Endothelial cell of umbilical vein (primary cell): ENCODE results near the gene MVB12B. TPM values are rescaled to one million over a fixed set of nuclear protein-coding genes. Genes with fewer than 3 reads are reported as not detected.

Experiments used
- BruUV-seq: library from RNA; stranded (reverse); fragments of 400-500 nt; replicated peaks from 2 replicates; lab custom pipeline; 2021; lab: Mats Ljungman, UMichigan
- CTCF ChIA-PET: fragments of 300-600, 350-600 bp; sonication (Branson Sonifier 250); formaldehyde crosslinking; loops from one replicate; lab custom pipeline; 2021; ENCODE audit warnings: antibody characterized with exemption, inconsistent platforms; lab: Charles Lee
- POLR2A ChIA-PET: fragments of 300-600, 350-600 bp; sonication (Branson Sonifier 250); formaldehyde crosslinking; loops from one replicate; lab custom pipeline; 2021; ENCODE audit warnings: antibody characterized with exemption, inconsistent platforms; lab: Charles Lee
- DNase-seq: peaks from one replicate; pipeline ENCODE4 v3.0.0-alpha.2; 2011; ENCODE audit warnings: low read depth, low spot score
- FAIRE-seq: peaks from 2 replicates; lab custom pipeline; 2011; peaks lifted over from hg19 to GRCh38; lab: Jason Lieb, UNC
- H2AFZ ChIP-seq: 2 replicates; pipeline ENCODE4 v1.6.0; 2012; ENCODE audit warnings: low read depth, low read length, control low read depth, inconsistent platforms
- H3K27ac ChIP-seq: 2 replicates; pipeline ENCODE4 v1.5.1; 2011; ENCODE audit warnings: low read depth, mild to moderate bottlenecking, control low read depth, low read length, moderate library complexity; ENCODE audit not compliant: insufficient read depth
- H3K27me3 ChIP-seq, 2 experiments: 2 replicates each; pipeline versions ENCODE4 v1.6.0 to v1.6.1; 2011; ENCODE audit warnings: low read length in 2 of 2, mixed read lengths in 1 of 2; ENCODE audit not compliant: control insufficient read depth in 2 of 2, insufficient read depth in 2 of 2
- H3K36me3 ChIP-seq, 2 experiments: 2 replicates in 1 of 2; 3 replicates in 1 of 2; pipeline ENCODE4 v1.5.1; 2011; ENCODE audit warnings: low read length in 2 of 2, mild to moderate bottlenecking in 1 of 2, moderate library complexity in 1 of 2; ENCODE audit not compliant: control insufficient read depth in 2 of 2, insufficient read depth in 2 of 2; ENCODE audit errors: extremely low read depth in 1 of 2
- H3K4me1 ChIP-seq: 3 replicates; pipeline ENCODE4 v1.5.1; 2011; ENCODE audit warnings: mild to moderate bottlenecking, low read length; ENCODE audit not compliant: control insufficient read depth, insufficient read depth; ENCODE audit errors: extremely low read depth
- H3K4me2 ChIP-seq: 2 replicates; pipeline ENCODE4 v1.6.1; 2011; ENCODE audit warnings: low read length, control low read depth, mixed read lengths; ENCODE audit not compliant: insufficient read depth
- H3K4me3 ChIP-seq, 3 experiments: fragments of 200-600 bp in 1 of 3; sonication (generic), shearing (Covaris generic) in 1 of 3; replicated peaks in 1 of 3; 2 replicates each; pipeline ENCODE4 v1.5.1; 2011 to 2016; ENCODE audit warnings: control low read depth in 3 of 3, low read length in 3 of 3, mild to moderate bottlenecking in 2 of 3, inconsistent platforms in 1 of 3, low read depth in 1 of 3, moderate library complexity in 1 of 3; ENCODE audit not compliant: insufficient read depth in 1 of 3
- H3K79me2 ChIP-seq: 2 replicates; pipeline ENCODE4 v1.6.0; 2012; ENCODE audit warnings: low read length, inconsistent platforms; ENCODE audit not compliant: control insufficient read depth, insufficient read depth
- H3K9ac ChIP-seq: replicated peaks from 2 replicates; pipeline ENCODE3; 2011; ENCODE audit warnings: low read length, control low read depth; ENCODE audit not compliant: insufficient read depth; ENCODE audit errors: extremely low read depth
- H3K9me1 ChIP-seq: replicated peaks from 3 replicates; pipeline ENCODE4 v1.6.0; 2011; ENCODE audit warnings: mild to moderate bottlenecking, low read length; ENCODE audit not compliant: control insufficient read depth, insufficient read depth; ENCODE audit errors: extremely low read depth
- H3K9me3 ChIP-seq: replicated peaks from 2 replicates; pipeline ENCODE4 v1.5.1; 2012; ENCODE audit warnings: low read length, inconsistent platforms; ENCODE audit not compliant: control insufficient read depth, insufficient read depth
- H4K20me1 ChIP-seq: replicated peaks from 2 replicates; pipeline ENCODE3; 2011; ENCODE audit warnings: mild to moderate bottlenecking, low read length; ENCODE audit not compliant: control insufficient read depth, insufficient read depth; ENCODE audit errors: extremely low read depth
- CTCF ChIP-seq, 2 donors: IDR thresholded peaks; 1 replicate in 1 of 2; 2 replicates in 1 of 2; pipeline ENCODE4 v1.5.1; 2011; ENCODE audit warnings: low read length in 2 of 2, mild to moderate bottlenecking in 2 of 2, moderate library complexity in 2 of 2, control low read depth in 1 of 2, inconsistent platforms in 1 of 2, low read depth in 1 of 2; ENCODE audit not compliant: insufficient read depth in 1 of 2; ENCODE audit errors: extremely low read depth in 1 of 2
- EZH2 ChIP-seq: IDR thresholded peaks from 2 replicates; pipeline ENCODE4 v1.6.1; 2012; ENCODE audit warnings: borderline replicate concordance, low read depth, mild to moderate bottlenecking, moderate library complexity, low read length, inconsistent platforms; ENCODE audit not compliant: severe bottlenecking
- FOS ChIP-seq: IDR thresholded peaks from 2 replicates; pipeline ENCODE4 v1.6.1; 2011; ENCODE audit warnings: mild to moderate bottlenecking, low read length, moderate library complexity, borderline replicate concordance; ENCODE audit not compliant: insufficient read depth
- GATA2 ChIP-seq: IDR thresholded peaks from 2 replicates; pipeline ENCODE4 v1.7.0; 2011; ENCODE audit warnings: low read depth, mild to moderate bottlenecking, moderate library complexity, mixed read lengths, low read length; ENCODE audit not compliant: insufficient read length, insufficient read depth
- JUN ChIP-seq: IDR thresholded peaks from 2 replicates; pipeline ENCODE4 v1.6.1; 2011; ENCODE audit warnings: borderline replicate concordance, low read depth; ENCODE audit not compliant: insufficient read length, insufficient read depth
- MAX ChIP-seq: IDR thresholded peaks from 2 replicates; pipeline ENCODE4 v1.6.1; 2011; ENCODE audit not compliant: insufficient read depth, insufficient read length
- MYC ChIP-seq: IDR thresholded peaks from one replicate; pipeline ENCODE4 v1.6.1; 2011; ENCODE audit warnings: mild to moderate bottlenecking, low read depth, low read length
- POLR2A ChIP-seq: IDR thresholded peaks from 2 replicates; pipeline ENCODE4 v1.6.1; 2012; ENCODE audit warnings: low read depth, mild to moderate bottlenecking, control low read depth, low read length
- POLR2AphosphoS5 ChIP-seq: IDR thresholded peaks from 2 replicates; pipeline ENCODE4 v1.6.1; 2012; ENCODE audit warnings: low read depth, mild to moderate bottlenecking, control low read depth, low read length, moderate library complexity; ENCODE audit not compliant: insufficient read depth
- dilution Hi-C: fragments of 300-500 bp; cut with MboI; formaldehyde crosslinking; loops from one replicate; pipeline ENCODE4 v1.15.0; 2019; ENCODE audit warnings: low sequenced_read_pairs; ENCODE audit not compliant: extremely low pct_ligation_motif_present
- intact Hi-C: fragments of 100-400 bp; cut with micrococcal nuclease; formaldehyde crosslinking; loops from one replicate; pipeline ENCODE4 v1.10.0; 2022
- polyA plus RNA-seq, 4 experiments: library from polyadenylated mRNA; depleted of rRNA in 3 of 4; stranded (reverse) in 3 of 4; unstranded in 1 of 4; fragments of >200 nt; gene quantifications; 2 replicates each; pipeline versions ENCODE4 v1.2.1 to v1.2.3, GENCODE V29; 2011 to 2012; ENCODE audit warnings: missing spikeins in 1 of 4
- total RNA-seq: library from RNA; stranded (reverse); gene quantifications from 2 replicates; pipeline ENCODE4 v1.2.3, GENCODE V29; 2021

Gene MVB12B
- total and polyA plus RNA-seq, 2 donors (not counting 3 experiments of a cell fraction or from before 2014, with no cell fraction given): 6.6 to 17.3 TPM

- H3K27ac ChIP-seq: no peak overlapping the region
- no peaks in the 10 kb centered on the region for H3K9me3 ChIP-seq
- no peak overlapping the region for H3K4me3 ChIP-seq
- ChIA-PET POLR2A (no interaction called here), CTCF (interaction anchor here (0.7 to 1.0 kb wide), 2 partner anchors 33 kb away, joined by 3 read pairs; no protein-coding TSS in a partner anchor)
- no peak overlapping the region for H3K4me2 ChIP-seq
- intact Hi-C loops: no loop called here
- TF ChIP-seq MAX (no peak), POLR2A (no peak), CTCF (IDR thresholded peaks at IDR 0.05; ENCODE audit: extremely low read depth in 1 of 2, insufficient read depth in 1 of 2, low read depth in 1 of 2, low read length in 2 of 2) (no peak), FOS (no peak), MYC (no peak), EZH2 (no peak), JUN (no peak), GATA2 (no peak), POLR2AphosphoS5 (no peak)
- peaks cover 12% of the 10 kb centered on the region for H3K4me1 ChIP-seq
- H3K9ac ChIP-seq: no peak overlapping the region
- FAIRE-seq: no peak
- dilution Hi-C loops: no loop called here
- no peaks in the 10 kb centered on the region for H3K79me2 ChIP-seq
- no peaks in the 10 kb centered on the region for H3K9me1 ChIP-seq
- H2AFZ ChIP-seq: no peak overlapping the region
- DNase-seq: no peak
- no peaks in the 10 kb centered on the region for H4K20me1 ChIP-seq
- H3K36me3 ChIP-seq: no peaks in the 10 kb centered on the region
- no peaks in the 10 kb centered on the region for H3K27me3 ChIP-seq
- BruUV-seq: no TSS peak
Observed at GRCh38 chr9:126365780-126366179, 39.2 kb downstream of the MVB12B start.
